Measurements from ENCODE around the gene RALGAPA1. TPM values are rescaled to one million over a fixed set of nuclear protein-coding genes. Genes with fewer than 3 reads are reported as not detected.

The RALGAPA1 gene
- total and polyA plus RNA-seq, 2 of the 13 experiments (the other 11 are each of a cell fraction or from before 2014, with no cell fraction given): 65.0 to 89.2 TPM

DNA sequence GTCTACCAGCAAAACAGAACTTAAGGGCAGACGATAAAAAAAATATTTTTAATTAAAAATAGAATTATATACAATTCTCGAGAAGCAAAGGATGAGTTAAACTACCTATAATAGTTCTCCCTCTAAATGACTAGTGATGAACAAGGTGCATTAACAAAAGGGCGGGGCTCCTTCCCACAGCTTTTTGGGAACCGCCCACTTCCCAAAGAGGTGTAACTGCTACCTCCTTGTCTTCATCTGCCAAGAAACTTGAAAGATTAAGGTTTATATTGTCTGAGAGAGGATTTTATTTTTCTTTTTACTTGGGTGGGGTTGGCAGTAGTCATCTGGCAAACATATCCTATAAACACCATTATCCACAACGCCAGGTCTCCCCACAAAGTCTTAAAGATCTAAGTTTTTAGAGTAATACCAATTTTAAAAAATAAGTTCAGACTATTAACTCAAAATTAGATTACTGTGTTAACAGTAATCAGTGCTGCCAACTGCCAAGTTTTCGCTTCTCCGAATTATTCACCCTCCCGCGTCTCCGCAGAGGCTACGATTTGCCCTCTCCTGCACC lies 938 bp downstream of the RALGAPA1 start:
- 1% methylated on average over 11 of the region's 11 CpGs for WGBS (ENCODE audit: low lambda C conversion rate)
- CTCF ChIA-PET (ENCODE audit: low intra/inter-chr PET ratio, low total read pairs): no interaction called here
- Histone ChIP-seq H3K4me2 (ENCODE audit: low read depth, low read length) (peak overlapping the region; percentile 82), H3K27me3 (ENCODE audit: control insufficient read depth in 1 of 2, insufficient read depth in 2 of 2, low read length in 2 of 2) (no peaks in the 10 kb centered on the region; a peak in 1 of 5 replicates), H3K9ac (ENCODE audit: insufficient read depth, low read depth, low read length) (peak overlapping the region; percentile 95), H2AFZ (ENCODE audit: low read length) (no peak overlapping the region), H3K4me1 (ENCODE audit: insufficient read depth, low read length) (peaks cover 58% of the 10 kb centered on the region), H3K36me3 (replicated peaks in 1 of 2; ENCODE audit: control insufficient read depth in 1 of 2, insufficient read depth in 2 of 2, low read length in 2 of 2) (peaks cover 3 to 9% of the 10 kb centered on the region in 2 experiments; a peak in 4 of 5 replicates), H4K20me1 (ENCODE audit: insufficient read depth, low read length) (0 out of 2 replicates have a peak, but pooled peaks cover 8% of the 10 kb centered on the region), H3K9me3 (ENCODE audit: low read length) (no peaks in the 10 kb centered on the region), H3K79me2 (ENCODE audit: insufficient read depth, low read length) (peaks cover 54% of the 10 kb centered on the region), H3K4me3 (replicated peaks in 1 of 3; ENCODE audit: insufficient read depth in 1 of 3, low read depth in 2 of 3, low read length in 3 of 3) (peak overlapping the region; percentile 85 to 96 (median 86)), H3K27ac (ENCODE audit: extremely low read length, insufficient read depth, low read length) (peak overlapping the region; percentile 89)
- POLR2A ChIA-PET: interaction anchor here (1.0 to 3.9 kb wide), 8 partner anchors 10 to 516 kb away, joined by 3 to 81 read pairs (median 3); partner anchors contain the start of genes BRMS1L and PSMA6
- in situ Hi-C loops (cut with HindIII; ENCODE audit: extremely low pct_ligation_motif_present, low pct_unique_long_range_greater_than_20kb) (loop anchor here (25.0 kb wide), 1 partner anchor 671 kb away; no protein-coding TSS in a partner anchor), intact Hi-C loops (cut with micrococcal nuclease; ENCODE audit: unreplicated experiment) (loop anchor here (5.0 to 10.0 kb wide), 5 partner anchors 101 to 763 kb away; partner anchors contain the start of genes FAM177A1, PPP2R3C, PRORP and PSMA6)
- no peak for DNase-seq (ENCODE audit: low spot score)
- ATAC-seq: no peak
- BruUV-seq (replicated peaks): no TSS peak
- FAIRE-seq: no peak
- 0 out of 2 replicates have a peak, but pooled peaks have one; percentile 8 for TF ChIP-seq ZNF337 (CRISPR knock-in tag; IDR thresholded peaks at IDR 0.05; ENCODE audit: borderline replicate concordance, low read depth)
- no peak for TF ChIP-seq RNF2 (conservative IDR thresholded peaks at IDR 0.05; ENCODE audit: low read depth)
- TF ChIP-seq ZNF607 (CRISPR knock-in tag; IDR thresholded peaks at IDR 0.05; ENCODE audit: borderline replicate concordance): 0 out of 2 replicates have a peak, but pooled peaks have one; percentile 12
- 0 out of 2 replicates have a peak, but pooled peaks have one; percentile 3 for TF ChIP-seq SIX4 (CRISPR knock-in tag; IDR thresholded peaks at IDR 0.05)
- 0 out of 2 replicates have a peak, but pooled peaks have one; percentile 2 for TF ChIP-seq ZNF580 (CRISPR knock-in tag; IDR thresholded peaks at IDR 0.05; ENCODE audit: borderline replicate concordance, low read depth)
- TF ChIP-seq SOX13 (IDR thresholded peaks at IDR 0.05): no peak
- TF ChIP-seq SOX13 (CRISPR knock-in tag; conservative IDR thresholded peaks at IDR 0.05 in 1 of 2, IDR thresholded peaks at IDR 0.05 in 1 of 2): peak in 1 of 2 experiments; percentile 73; a peak in 1 of 4 replicates
- TF ChIP-seq ZNF3 (CRISPR knock-in tag; IDR thresholded peaks at IDR 0.05): peak; percentile 9; the same call in 1 of the 2 replicates
- no peak for TF ChIP-seq TCF12 (IDR thresholded peaks at IDR 0.05)
- no peak for TF ChIP-seq TCF12 (CRISPR knock-in tag; IDR thresholded peaks at IDR 0.05)
- no peak for TF ChIP-seq SOX6 (IDR thresholded peaks at IDR 0.05)
- no peak for TF ChIP-seq SOX6 (CRISPR knock-in tag; IDR thresholded peaks at IDR 0.05)
- peak; percentile 91; the same call in 1 of the 2 replicates for TF ChIP-seq ZNF44 (CRISPR knock-in tag; IDR thresholded peaks at IDR 0.05)
- 0 out of 2 replicates have a peak, but pooled peaks have one; percentile 41 for TF ChIP-seq ZNF232 (CRISPR knock-in tag; IDR thresholded peaks at IDR 0.05; ENCODE audit: borderline replicate concordance)
- 0 out of 2 replicates have a peak, but pooled peaks have one; percentile 13 for TF ChIP-seq ZNF552 (CRISPR knock-in tag; IDR thresholded peaks at IDR 0.05; ENCODE audit: borderline replicate concordance)
- peak; percentile 56; the same call in 1 of the 2 replicates for TF ChIP-seq ZNF569 (CRISPR knock-in tag; IDR thresholded peaks at IDR 0.05; ENCODE audit: borderline replicate concordance)
- 0 out of 2 replicates have a peak, but pooled peaks have one; percentile 0 for TF ChIP-seq KLF12 (CRISPR knock-in tag; IDR thresholded peaks at IDR 0.05; ENCODE audit: borderline replicate concordance)
- TF ChIP-seq, protein P1, sequence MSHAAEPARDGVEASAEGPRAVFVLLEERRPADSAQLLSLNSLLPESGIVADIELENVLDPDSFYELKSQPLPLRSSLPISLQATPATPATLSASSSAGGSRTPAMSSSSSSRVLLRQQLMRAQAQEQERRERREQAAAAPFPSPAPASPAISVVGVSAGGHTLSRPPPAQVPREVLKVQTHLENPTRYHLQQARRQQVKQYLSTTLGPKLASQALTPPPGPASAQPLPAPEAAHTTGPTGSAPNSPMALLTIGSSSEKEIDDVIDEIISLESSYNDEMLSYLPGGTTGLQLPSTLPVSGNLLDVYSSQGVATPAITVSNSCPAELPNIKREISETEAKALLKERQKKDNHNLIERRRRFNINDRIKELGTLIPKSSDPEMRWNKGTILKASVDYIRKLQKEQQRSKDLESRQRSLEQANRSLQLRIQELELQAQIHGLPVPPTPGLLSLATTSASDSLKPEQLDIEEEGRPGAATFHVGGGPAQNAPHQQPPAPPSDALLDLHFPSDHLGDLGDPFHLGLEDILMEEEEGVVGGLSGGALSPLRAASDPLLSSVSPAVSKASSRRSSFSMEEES (CRISPR knock-in tag; IDR thresholded peaks at IDR 0.05): no peak
- 0 out of 2 replicates have a peak, but pooled peaks have one; percentile 7 for TF ChIP-seq PITX1 (CRISPR knock-in tag; IDR thresholded peaks at IDR 0.05)
- TF ChIP-seq ZNF430 (CRISPR knock-in tag; IDR thresholded peaks at IDR 0.05): no peak
- TF ChIP-seq SP5 (CRISPR knock-in tag; IDR thresholded peaks at IDR 0.05; ENCODE audit: borderline replicate concordance, low read depth): no peak
- peak; percentile 13; the same call in 1 of the 2 replicates for TF ChIP-seq BRCA1 (CRISPR knock-in tag; IDR thresholded peaks at IDR 0.05)
- no peak for TF ChIP-seq MZF1 (CRISPR knock-in tag; IDR thresholded peaks at IDR 0.05; ENCODE audit: borderline replicate concordance)
- TF ChIP-seq ZFP41 (CRISPR knock-in tag; IDR thresholded peaks at IDR 0.05; ENCODE audit: borderline replicate concordance): no peak
